ENCODE measurements around the gene ERH.

ERH gene

GRCh38 chr14:69337984-69338383 is 60.1 kb downstream of the ERH start:
- no peak for TF ChIP-seq FOXP2 (optimal IDR thresholded peaks at IDR 0.05; ENCODE audit: borderline replicate concordance, extremely low read depth, extremely low read length, insufficient read depth)
- no peak for TF ChIP-seq REST (IDR thresholded peaks at IDR 0.05; ENCODE audit: insufficient read depth in 1 of 2, low read depth in 2 of 2, low read length in 2 of 2)
- TF ChIP-seq SIN3A (IDR thresholded peaks at IDR 0.05; ENCODE audit: borderline replicate concordance, insufficient read depth, low read length), result no peak
- no peak for TF ChIP-seq TAF1 (IDR thresholded peaks at IDR 0.05; ENCODE audit: borderline replicate concordance, insufficient read depth, low read length)
- no peak for TF ChIP-seq POLR2AphosphoS5 (IDR thresholded peaks at IDR 0.05; ENCODE audit: low read depth, low read length)

GRCh38 chr14:69335371-69335771 is 62.7 kb downstream of the ERH start:
- TF ChIP-seq SIN3A (IDR thresholded peaks at IDR 0.05; ENCODE audit: borderline replicate concordance, insufficient read depth, low read length), result no peak
- TF ChIP-seq TAF1 (IDR thresholded peaks at IDR 0.05; ENCODE audit: borderline replicate concordance, insufficient read depth, low read length), result no peak
- TF ChIP-seq POLR2AphosphoS5 (IDR thresholded peaks at IDR 0.05; ENCODE audit: low read depth, low read length), result no peak
- TF ChIP-seq REST (IDR thresholded peaks at IDR 0.05; ENCODE audit: insufficient read depth in 1 of 2, low read depth in 2 of 2, low read length in 2 of 2), result no peak
- TF ChIP-seq FOXP2 (optimal IDR thresholded peaks at IDR 0.05; ENCODE audit: borderline replicate concordance, extremely low read depth, extremely low read length, insufficient read depth), result no peak

- TF ChIP-seq REST (IDR thresholded peaks at IDR 0.05; ENCODE audit: insufficient read depth in 1 of 2, low read depth in 2 of 2, low read length in 2 of 2) (no peak), TAF1 (IDR thresholded peaks at IDR 0.05; ENCODE audit: borderline replicate concordance, insufficient read depth, low read length) (no peak), SIN3A (IDR thresholded peaks at IDR 0.05; ENCODE audit: borderline replicate concordance, insufficient read depth, low read length) (no peak), FOXP2 (optimal IDR thresholded peaks at IDR 0.05; ENCODE audit: borderline replicate concordance, extremely low read depth, extremely low read length, insufficient read depth) (no peak), POLR2AphosphoS5 (IDR thresholded peaks at IDR 0.05; ENCODE audit: low read depth, low read length) (no peak)
Observed at GRCh38 chr14:69334576-69334975, 63.5 kb downstream of the ERH start.

- TF ChIP-seq SIN3A (IDR thresholded peaks at IDR 0.05; ENCODE audit: borderline replicate concordance, insufficient read depth, low read length) (no peak), REST (IDR thresholded peaks at IDR 0.05; ENCODE audit: insufficient read depth in 1 of 2, low read depth in 2 of 2, low read length in 2 of 2) (no peak), TAF1 (IDR thresholded peaks at IDR 0.05; ENCODE audit: borderline replicate concordance, insufficient read depth, low read length) (no peak), POLR2AphosphoS5 (IDR thresholded peaks at IDR 0.05; ENCODE audit: low read depth, low read length) (no peak), FOXP2 (optimal IDR thresholded peaks at IDR 0.05; ENCODE audit: borderline replicate concordance, extremely low read depth, extremely low read length, insufficient read depth) (no peak)
Observed at GRCh38 chr14:69333791-69334337, 64.2 kb downstream of the ERH start.

Data from PFSK-1 (cell line).